Upper lobe of left lung (tissue), 4 donors: ENCODE results near the gene TGM6.

Experiments used
- EP300 ChIP-seq, 4 donors: sonication (generic); formaldehyde crosslinking; IDR thresholded peaks; one replicate each; pipeline ENCODE4 v1.5.1; 2017; ENCODE audit warnings: antibody characterized with exemption in 4 of 4, control low read depth in 2 of 4
- POLR2AphosphoS5 ChIP-seq, 2 donors: sonication (generic); formaldehyde crosslinking; IDR thresholded peaks; one replicate each; pipeline ENCODE4 v1.5.1; 2017; ENCODE audit warnings: antibody characterized with exemption in 2 of 2
- TF ChIP-seq, protein P1 (sequence below), 6 experiments: fragments of 450-650 bp in 4 of 6; fragments of 200-600 bp in 2 of 6; sonication (generic) in 2 of 6; IDR thresholded peaks; one replicate each; pipeline ENCODE4 v1.5.1; 2016 to 2019; ENCODE audit warnings: antibody characterized with exemption in 6 of 6

GRCh38 chr20:2350606-2351005 is 30.1 kb upstream of the TGM6 start:
- TF ChIP-seq EP300 (IDR thresholded peaks at IDR 0.05) (no peak), POLR2AphosphoS5 (IDR thresholded peaks at IDR 0.05) (no peak)
- TF ChIP-seq, protein P1, sequence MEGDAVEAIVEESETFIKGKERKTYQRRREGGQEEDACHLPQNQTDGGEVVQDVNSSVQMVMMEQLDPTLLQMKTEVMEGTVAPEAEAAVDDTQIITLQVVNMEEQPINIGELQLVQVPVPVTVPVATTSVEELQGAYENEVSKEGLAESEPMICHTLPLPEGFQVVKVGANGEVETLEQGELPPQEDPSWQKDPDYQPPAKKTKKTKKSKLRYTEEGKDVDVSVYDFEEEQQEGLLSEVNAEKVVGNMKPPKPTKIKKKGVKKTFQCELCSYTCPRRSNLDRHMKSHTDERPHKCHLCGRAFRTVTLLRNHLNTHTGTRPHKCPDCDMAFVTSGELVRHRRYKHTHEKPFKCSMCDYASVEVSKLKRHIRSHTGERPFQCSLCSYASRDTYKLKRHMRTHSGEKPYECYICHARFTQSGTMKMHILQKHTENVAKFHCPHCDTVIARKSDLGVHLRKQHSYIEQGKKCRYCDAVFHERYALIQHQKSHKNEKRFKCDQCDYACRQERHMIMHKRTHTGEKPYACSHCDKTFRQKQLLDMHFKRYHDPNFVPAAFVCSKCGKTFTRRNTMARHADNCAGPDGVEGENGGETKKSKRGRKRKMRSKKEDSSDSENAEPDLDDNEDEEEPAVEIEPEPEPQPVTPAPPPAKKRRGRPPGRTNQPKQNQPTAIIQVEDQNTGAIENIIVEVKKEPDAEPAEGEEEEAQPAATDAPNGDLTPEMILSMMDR (IDR thresholded peaks at IDR 0.05): no peak
